ENCODE measurements around the gene FARSB. TPM values are rescaled to one million over a fixed set of nuclear protein-coding genes. Genes with fewer than 3 reads are reported as not detected.

Gene FARSB
- polyA plus RNA-seq, 1 donor from 2014 or later, result 15.2 TPM

GRCh38 chr2:222525811-222526210, 130.1 kb downstream of the FARSB start:
- TF ChIP-seq SMC3 (conservative IDR thresholded peaks at IDR 0.05; ENCODE audit: poor library complexity), result no peak
- TF ChIP-seq, protein P1, sequence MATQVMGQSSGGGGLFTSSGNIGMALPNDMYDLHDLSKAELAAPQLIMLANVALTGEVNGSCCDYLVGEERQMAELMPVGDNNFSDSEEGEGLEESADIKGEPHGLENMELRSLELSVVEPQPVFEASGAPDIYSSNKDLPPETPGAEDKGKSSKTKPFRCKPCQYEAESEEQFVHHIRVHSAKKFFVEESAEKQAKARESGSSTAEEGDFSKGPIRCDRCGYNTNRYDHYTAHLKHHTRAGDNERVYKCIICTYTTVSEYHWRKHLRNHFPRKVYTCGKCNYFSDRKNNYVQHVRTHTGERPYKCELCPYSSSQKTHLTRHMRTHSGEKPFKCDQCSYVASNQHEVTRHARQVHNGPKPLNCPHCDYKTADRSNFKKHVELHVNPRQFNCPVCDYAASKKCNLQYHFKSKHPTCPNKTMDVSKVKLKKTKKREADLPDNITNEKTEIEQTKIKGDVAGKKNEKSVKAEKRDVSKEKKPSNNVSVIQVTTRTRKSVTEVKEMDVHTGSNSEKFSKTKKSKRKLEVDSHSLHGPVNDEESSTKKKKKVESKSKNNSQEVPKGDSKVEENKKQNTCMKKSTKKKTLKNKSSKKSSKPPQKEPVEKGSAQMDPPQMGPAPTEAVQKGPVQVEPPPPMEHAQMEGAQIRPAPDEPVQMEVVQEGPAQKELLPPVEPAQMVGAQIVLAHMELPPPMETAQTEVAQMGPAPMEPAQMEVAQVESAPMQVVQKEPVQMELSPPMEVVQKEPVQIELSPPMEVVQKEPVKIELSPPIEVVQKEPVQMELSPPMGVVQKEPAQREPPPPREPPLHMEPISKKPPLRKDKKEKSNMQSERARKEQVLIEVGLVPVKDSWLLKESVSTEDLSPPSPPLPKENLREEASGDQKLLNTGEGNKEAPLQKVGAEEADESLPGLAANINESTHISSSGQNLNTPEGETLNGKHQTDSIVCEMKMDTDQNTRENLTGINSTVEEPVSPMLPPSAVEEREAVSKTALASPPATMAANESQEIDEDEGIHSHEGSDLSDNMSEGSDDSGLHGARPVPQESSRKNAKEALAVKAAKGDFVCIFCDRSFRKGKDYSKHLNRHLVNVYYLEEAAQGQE (IDR thresholded peaks at IDR 0.05; ENCODE audit: borderline replicate concordance), result no peak
- no peak for TF ChIP-seq POLR2AphosphoS5 (IDR thresholded peaks at IDR 0.05)
- TF ChIP-seq EP300 (conservative IDR thresholded peaks at IDR 0.05; ENCODE audit: poor library complexity, severe bottlenecking), result no peak
- TF ChIP-seq RAD21 (conservative IDR thresholded peaks at IDR 0.05), result no peak
- no peak for TF ChIP-seq TAF1 (IDR thresholded peaks at IDR 0.05; ENCODE audit: low read depth)
- no peak for TF ChIP-seq MXI1 (conservative IDR thresholded peaks at IDR 0.05; ENCODE audit: poor library complexity, severe bottlenecking)
- TF ChIP-seq, protein P2, sequence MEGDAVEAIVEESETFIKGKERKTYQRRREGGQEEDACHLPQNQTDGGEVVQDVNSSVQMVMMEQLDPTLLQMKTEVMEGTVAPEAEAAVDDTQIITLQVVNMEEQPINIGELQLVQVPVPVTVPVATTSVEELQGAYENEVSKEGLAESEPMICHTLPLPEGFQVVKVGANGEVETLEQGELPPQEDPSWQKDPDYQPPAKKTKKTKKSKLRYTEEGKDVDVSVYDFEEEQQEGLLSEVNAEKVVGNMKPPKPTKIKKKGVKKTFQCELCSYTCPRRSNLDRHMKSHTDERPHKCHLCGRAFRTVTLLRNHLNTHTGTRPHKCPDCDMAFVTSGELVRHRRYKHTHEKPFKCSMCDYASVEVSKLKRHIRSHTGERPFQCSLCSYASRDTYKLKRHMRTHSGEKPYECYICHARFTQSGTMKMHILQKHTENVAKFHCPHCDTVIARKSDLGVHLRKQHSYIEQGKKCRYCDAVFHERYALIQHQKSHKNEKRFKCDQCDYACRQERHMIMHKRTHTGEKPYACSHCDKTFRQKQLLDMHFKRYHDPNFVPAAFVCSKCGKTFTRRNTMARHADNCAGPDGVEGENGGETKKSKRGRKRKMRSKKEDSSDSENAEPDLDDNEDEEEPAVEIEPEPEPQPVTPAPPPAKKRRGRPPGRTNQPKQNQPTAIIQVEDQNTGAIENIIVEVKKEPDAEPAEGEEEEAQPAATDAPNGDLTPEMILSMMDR (IDR thresholded peaks at IDR 0.05; ENCODE audit: poor library complexity, severe bottlenecking), result no peak
- no peak for TF ChIP-seq EZH2 (IDR thresholded peaks at IDR 0.05; ENCODE audit: borderline replicate concordance, insufficient read depth, low read length, poor library complexity, severe bottlenecking)
- no peaks in the 10 kb centered on the region for H3K27me3 ChIP-seq (ENCODE audit: insufficient read depth, low read depth, low read length)
- no peaks in the 10 kb centered on the region for H3K9me2 ChIP-seq (ENCODE audit: insufficient read depth, low read length)
- H3K9me3 ChIP-seq (ENCODE audit: low read length), result peaks cover 4% of the 10 kb centered on the region
- H3K9ac ChIP-seq (ENCODE audit: low read length), result no peak overlapping the region
- H4K20me1 ChIP-seq (ENCODE audit: insufficient read depth), result no peaks in the 10 kb centered on the region
- H3K4me2 ChIP-seq (ENCODE audit: low read length), result no peak overlapping the region
- H3K27ac ChIP-seq (ENCODE audit: low read length), result no peak overlapping the region
- no peaks in the 10 kb centered on the region for H3K36me3 ChIP-seq (ENCODE audit: insufficient read depth, low read length)
- no peak overlapping the region for H2AFZ ChIP-seq (ENCODE audit: low read depth, low read length)
- no peaks in the 10 kb centered on the region for H3K79me2 ChIP-seq (replicated peaks; ENCODE audit: insufficient read depth, low read length)
- no peaks in the 10 kb centered on the region for H3F3A ChIP-seq (ENCODE audit: insufficient read depth, low read length, poor library complexity, severe bottlenecking)
- no peak overlapping the region for H3K4me3 ChIP-seq (ENCODE audit: low read length)

- H3K36me3 ChIP-seq (ENCODE audit: insufficient read depth, low read length), result no peaks in the 10 kb centered on the region
- no peaks in the 10 kb centered on the region for H3K79me2 ChIP-seq (replicated peaks; ENCODE audit: insufficient read depth, low read length)
- no peak overlapping the region for H3K4me2 ChIP-seq (ENCODE audit: low read length)
- no peak overlapping the region for H2AFZ ChIP-seq (ENCODE audit: low read depth, low read length)
- H3K27me3 ChIP-seq (ENCODE audit: insufficient read depth, low read depth, low read length), result no peaks in the 10 kb centered on the region
- H3K9me2 ChIP-seq (ENCODE audit: insufficient read depth, low read length), result no peaks in the 10 kb centered on the region
- no peak overlapping the region for H3K27ac ChIP-seq (ENCODE audit: low read length)
- no peaks in the 10 kb centered on the region for H3F3A ChIP-seq (ENCODE audit: insufficient read depth, low read length, poor library complexity, severe bottlenecking)
- no peak overlapping the region for H3K9ac ChIP-seq (ENCODE audit: low read length)
- H3K9me3 ChIP-seq (ENCODE audit: low read length), result no peaks in the 10 kb centered on the region
- TF ChIP-seq, protein P2 (IDR thresholded peaks at IDR 0.05; ENCODE audit: poor library complexity, severe bottlenecking), result no peak
- no peak overlapping the region for H3K4me3 ChIP-seq (ENCODE audit: low read length)
- no peaks in the 10 kb centered on the region for H4K20me1 ChIP-seq (ENCODE audit: insufficient read depth)
These were observed 131.9 kb downstream of the FARSB start for GRCh38 chr2:222523783-222524544.

All from neural cell (in vitro differentiated cells).